Thoracic aorta endothelial cell (primary cell): ENCODE results near the gene CRYL1. TPM values are rescaled to one million over a fixed set of nuclear protein-coding genes. Genes with fewer than 3 reads are reported as not detected.

Experiments
- small RNA-seq: library from RNA; depleted of rRNA; stranded (forward); fragments of <200 nt; gene quantifications from one replicate; pipeline ENCODE3, GENCODE V24; 2012
- total RNA-seq: library from RNA; depleted of rRNA; stranded (reverse); fragments of >200 nt; gene quantifications from 2 replicates; pipeline ENCODE4 v1.2.3, GENCODE V29; 2012

Gene CRYL1
- 22.7 and 32.4 TPM in 2 replicates for total RNA-seq

GRCh38 chr13:20525601-20526544, at the start of gene CRYL1:
CRYL1 (minus strand) TSS chr13:20525857; CDS start chr13:20525794, 63 bp downstream.

GRCh38 chr13:20566898-20567874, 41.5 kb upstream of the CRYL1 start, which contains the start of gene IFT88:
IFT88 (plus strand) TSS chr13:20567157; CDS start chr13:20574386, 7,229 bp downstream.

Small RNA genes lying within 50 kb of the gene (small RNA-seq; reads per million reads assigned to genes)
- not detected for gene MIR4499

Other genes starting within 250 kb of the CRYL1 start
- 18.5 and 18.6 TPM in 2 replicates for gene IFT88, start 41.3 kb upstream of the CRYL1 start, total RNA-seq
- gene IL17D, start 177.8 kb upstream of the CRYL1 start, total RNA-seq = 2.0 and 5.6 TPM in 2 replicates
- gene EEF1AKMT1, start 248.1 kb upstream of the CRYL1 start, total RNA-seq = 9.3 and 10.9 TPM in 2 replicates